Stimulated activated CD8-positive, alpha-beta memory T cell treated with anti-CD3 and anti-CD28 coated beads, Interleukin-7, amount 100 ng/mL, for 24 hours (primary cell): Measurements from ENCODE around the gene CDH22.

ENCODE experiments used
- DNase-seq: peaks from one replicate; pipeline ENCODE4 v3.0.0-alpha.2; 2020; ENCODE audit warnings: low read depth

CDH22 gene

GRCh38 chr20:46169245-46170171 is 138.8 kb downstream of the CDH22 start:
- DNase-seq, result no peak

DNA sequence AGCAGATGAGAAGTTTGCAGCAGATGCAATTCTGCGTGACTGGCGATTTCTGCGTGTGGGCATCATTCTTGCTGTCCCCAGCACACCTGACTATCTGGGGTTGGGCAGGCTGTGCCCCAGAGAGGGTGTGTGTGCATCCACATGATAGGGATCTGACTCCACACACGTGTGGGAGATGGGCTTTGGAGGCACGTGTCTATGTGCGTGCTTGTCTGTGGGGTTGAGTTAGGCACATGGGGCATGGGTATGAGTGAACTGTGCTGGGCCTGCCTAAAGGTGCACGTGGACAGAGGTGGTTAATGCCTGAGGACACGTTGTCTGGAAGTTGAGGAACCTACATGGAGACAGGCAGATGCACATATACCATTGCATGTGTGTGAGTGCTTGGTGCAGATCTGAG is 139.9 kb downstream of the CDH22 start:
- DNase-seq, result no peak

- DNase-seq, result no peak
These were observed 141.2 kb downstream of the CDH22 start for GRCh38 chr20:46167080-46167479.

GRCh38 chr20:46164254-46164653 is 144.0 kb downstream of the CDH22 start:
- no peak for DNase-seq

GRCh38 chr20:46161921-46162320 is 146.4 kb downstream of the CDH22 start:
- no peak for DNase-seq

GRCh38 chr20:46160661-46161060 is 147.6 kb downstream of the CDH22 start:
- no peak for DNase-seq

- DNase-seq, result no peak
These were observed 149.0 kb downstream of the CDH22 start for GRCh38 chr20:46159101-46159897.

- no peak for DNase-seq
These were observed 149.8 kb downstream of the CDH22 start for GRCh38 chr20:46158476-46158987.

DNA sequence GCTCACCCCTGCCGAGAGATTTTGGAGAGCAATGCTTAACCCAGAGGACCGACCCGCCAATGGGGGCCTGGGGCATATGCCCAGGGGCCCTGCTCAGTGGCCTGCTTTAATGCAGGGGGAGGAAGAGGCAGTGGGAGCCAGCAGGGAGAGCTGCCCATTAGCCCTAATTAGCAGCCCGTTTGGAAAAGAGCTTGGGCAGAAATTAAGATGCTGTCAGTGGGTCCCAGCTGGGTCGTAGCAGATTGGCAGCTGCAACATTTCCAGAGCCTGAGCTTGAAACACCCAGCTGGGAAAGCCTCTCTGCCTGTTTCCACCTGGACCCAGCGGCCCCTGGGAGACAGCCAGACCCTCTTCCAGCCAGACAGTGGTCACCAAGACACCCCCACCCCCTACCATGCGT is 150.7 kb downstream of the CDH22 start:
- DNase-seq, result no peak

GRCh38 chr20:46157076-46157592 is 151.2 kb downstream of the CDH22 start:
- no peak for DNase-seq

DNA sequence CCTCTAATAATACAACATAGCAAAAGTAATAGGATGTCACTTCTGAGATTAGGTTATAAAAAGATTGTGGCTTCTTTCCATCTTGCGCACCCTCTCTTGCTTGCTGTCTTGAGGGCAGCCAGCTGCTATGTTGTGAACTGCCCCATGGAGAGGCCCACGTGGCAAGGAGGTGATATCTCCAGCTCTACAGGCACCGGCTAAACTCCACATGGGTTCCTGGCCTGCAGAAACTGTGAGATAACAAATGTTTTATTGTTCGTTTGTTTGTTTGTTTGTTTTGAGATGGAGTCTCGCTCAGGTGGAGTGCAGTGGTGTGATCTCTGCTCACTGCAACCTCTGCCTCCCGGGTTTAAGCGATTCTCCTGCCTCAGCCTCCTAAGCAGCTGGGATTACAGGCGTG is 152.2 kb downstream of the CDH22 start:
- DNase-seq, result no peak

DNA sequence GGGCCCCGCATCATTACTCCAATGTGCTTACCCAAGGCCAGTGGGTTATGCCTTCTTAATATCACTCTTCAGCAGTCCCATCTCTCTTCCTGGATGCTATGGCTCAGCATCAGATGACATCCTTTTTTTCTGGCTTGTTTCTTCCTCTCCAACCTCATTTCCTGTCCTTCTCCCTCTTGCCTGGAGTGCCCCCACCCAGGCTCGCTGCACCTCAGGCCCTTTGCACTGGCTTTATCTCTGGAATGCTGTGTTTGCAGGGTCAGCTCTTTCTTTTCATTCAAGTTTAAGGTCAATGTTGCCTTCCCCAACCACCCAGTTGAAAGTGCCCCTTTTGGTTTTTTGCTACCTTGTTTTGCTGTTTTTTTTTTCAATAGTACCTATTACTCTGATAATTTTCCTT is 153.5 kb downstream of the CDH22 start:
- DNase-seq, result no peak

DNA sequence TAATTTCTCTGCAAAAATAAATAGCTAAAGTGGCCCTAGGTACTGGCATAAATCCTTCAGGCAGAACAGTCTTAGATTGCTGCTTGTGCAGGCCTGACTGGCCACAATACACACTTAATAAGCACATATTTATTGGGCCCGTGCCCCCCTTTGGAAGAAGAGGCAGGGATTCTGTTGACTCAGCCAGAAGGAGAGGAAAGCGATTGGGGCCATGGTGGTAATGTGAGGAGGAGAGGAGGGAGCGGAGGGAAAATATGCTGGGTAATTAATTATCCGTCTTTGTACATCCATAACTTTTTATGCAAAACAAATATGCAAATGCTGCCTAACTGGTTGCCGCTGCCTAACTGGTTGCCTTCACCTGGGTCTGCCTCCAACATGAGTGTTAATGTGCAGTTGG is 154.0 kb downstream of the CDH22 start:
- DNase-seq, result no peak

DNA sequence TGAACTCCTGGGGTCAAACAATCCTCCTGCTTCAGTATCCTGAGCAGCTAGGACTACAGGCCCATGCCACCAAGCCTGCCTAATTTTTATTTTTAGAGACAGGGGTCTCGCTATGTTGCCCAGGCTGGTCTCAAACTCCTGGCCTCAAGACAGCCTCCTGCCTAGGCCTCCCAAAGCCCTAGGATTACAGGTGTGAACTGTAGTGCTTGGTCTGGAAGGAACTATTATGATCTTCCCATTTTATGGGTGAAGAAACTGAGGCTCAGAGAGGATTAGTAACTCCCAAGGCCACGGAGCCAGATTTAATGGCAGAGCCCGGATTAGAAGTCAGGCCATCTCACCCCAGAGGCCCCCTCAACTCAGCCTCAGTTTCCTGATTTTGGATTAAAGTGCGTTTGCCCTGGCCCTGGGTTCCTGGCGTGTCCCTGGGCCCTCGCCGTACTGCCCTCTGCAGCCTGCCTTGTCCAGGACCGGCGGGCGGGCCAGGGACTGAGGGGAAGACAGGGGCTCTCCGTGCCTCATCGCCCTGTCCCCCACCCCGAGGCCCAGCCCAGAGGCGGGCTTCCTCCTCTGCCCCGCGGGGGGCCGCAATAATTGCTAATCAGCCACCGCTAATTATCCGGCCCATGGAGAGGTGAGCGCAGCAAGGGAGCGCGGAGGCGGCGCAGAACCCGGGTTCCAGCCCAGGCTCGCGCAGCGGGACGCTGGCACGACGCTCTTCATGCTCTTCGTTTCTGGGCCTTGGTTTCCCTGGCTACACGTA is 155.3 kb downstream of the CDH22 start:
- no peak for DNase-seq

DNA sequence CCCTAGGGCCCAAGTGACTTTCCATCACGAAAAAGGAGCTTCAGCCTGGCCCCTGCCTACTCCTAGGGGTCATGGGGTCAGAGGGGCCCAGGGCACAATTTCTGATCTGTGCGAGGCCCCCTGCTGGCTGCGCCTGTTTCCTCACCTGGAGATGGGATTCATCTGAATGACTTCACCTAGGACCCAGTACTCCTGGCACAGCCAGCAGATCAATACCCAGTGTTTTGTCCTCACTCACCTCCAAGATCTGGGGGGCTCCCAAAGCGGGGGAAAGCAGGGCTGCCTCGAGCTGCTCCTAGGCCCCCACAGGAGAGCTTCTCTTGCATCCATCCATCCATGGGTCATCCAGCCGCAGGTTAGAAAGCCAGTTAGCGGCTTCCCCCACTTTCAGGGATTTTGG is 156.4 kb downstream of the CDH22 start:
- no peak for DNase-seq

DNA sequence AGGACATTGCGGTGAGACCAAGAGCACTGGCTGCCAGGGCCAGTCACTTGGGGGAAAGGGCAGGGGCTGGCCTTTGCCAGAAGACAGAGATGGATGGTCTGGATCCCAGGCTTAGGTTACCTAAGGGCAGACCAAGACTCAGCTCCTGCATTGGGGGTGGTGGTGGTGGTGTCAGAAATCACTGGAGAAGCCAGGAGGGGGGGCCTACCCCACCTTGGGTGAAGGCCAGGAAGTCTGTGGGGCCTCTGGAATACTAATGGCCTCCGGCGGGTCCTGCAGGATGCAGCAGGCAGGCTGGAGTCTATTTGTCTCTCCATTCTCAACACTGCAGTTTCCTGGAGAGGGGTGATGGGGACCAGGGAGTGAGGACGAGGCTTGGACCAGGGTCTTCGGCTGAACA is 157.4 kb downstream of the CDH22 start:
- DNase-seq, result no peak

DNA sequence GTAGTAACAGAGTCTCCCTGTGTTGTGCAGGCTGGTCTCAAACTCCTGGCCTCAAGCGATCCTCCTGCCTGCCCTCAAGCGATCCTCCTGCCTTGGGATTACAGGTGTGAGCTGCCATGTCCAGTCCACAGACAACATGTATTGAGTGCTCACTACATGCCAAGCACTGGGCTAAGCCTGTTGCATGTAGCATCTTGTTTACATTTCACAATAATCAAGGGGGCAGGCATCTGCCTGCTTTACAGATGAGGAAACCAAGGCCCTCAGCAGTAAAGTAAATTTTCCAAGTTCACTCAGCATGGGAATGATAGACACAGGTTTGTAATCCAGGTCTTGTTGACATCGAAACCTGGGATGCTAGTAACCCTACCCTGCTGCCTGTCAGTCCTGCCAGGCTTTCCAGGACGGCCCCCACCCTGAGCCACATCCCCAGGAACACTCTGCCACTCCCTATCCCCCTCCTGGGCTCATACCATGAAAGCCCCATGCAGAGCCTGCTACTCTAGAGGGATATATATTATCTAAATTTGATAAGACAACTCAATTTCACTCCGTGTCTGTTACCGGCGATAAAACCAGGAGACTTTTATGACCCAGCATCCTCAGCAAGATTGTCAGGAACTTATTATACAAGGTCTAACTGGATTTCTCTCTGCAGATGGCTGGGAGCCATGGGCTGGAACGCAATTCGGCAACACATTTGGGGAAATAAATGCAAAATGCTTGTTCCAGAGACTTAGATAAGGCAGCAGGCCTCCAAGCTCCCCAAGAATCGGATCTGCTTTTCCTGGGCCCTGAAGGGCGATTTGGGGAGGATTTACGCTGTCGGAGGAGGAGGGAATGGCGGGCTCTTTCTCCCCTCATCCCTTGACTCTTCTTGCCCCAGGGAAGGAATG is 159.7 kb downstream of the CDH22 start:
- no peak for DNase-seq

DNA sequence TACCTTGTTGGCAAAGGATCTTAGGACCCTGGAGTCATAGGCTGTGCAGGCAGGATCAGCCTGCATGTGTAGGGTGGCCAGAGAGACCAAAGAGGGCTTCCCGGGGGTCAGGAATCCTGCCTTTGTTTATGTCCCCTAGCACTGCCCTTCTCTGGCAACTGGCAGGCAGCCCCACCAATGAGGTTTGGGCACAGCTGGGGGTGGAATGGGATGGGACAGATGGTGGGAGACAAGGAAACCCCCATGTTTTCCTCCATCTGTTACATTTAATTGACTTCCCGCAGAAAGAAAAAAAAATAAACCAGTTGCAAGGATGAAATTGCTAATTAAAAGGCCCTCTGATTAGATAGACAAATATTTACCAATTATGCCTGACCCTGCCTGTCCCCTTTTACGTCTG is 162.6 kb downstream of the CDH22 start:
- no peak for DNase-seq

DNA sequence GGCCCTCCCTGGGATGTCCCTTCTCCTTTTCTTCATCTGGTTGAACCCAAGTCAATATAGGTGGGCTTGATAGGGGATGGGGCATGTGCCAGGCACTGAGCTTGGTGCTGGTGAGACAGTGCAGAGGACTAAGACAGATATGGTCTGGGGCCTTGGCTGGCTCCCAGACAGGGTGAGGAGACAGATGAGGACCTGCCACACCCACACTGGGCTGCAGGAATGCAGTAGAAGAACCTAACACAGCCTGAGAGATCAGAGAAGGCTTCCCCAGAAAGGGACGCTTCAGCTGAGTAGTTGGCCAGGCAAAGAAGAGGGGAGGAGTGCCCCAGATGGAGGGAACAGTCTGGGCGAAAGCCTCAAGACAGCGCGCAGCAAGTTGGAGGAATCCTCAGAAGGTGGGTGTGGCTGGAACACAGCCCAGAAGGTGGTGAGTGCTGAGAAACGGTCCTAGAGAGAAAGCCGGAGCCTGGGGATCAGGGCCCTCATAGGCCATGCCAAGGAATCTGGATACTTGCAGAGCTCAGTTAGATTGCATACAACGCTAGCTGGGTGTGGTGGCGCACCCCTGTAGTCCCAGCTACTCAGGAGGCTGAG is 163.8 kb downstream of the CDH22 start:
- no peak for DNase-seq

- no peak for DNase-seq
These were observed 166.2 kb downstream of the CDH22 start for GRCh38 chr20:46142124-46142523.
